HG03521 (cell line): ENCODE measurements around the gene CACNA2D1.
A peak's percentile ranks its signal among the peaks of the same experiment; 100 is the strongest.
"Not testable (repeated sequence)": the region's sequence is repeated elsewhere in the genome, so short reads cannot be mapped to it uniquely, and the experiment has no call there.

Source experiments
- ATAC-seq: cut with Tn5 transposase; IDR thresholded peaks from one replicate; pipeline ENCODE4 v1.9.1; 2021; ENCODE audit warnings: mild to moderate bottlenecking, moderate library complexity; ENCODE audit not compliant: unreplicated experiment

The CACNA2D1 gene

GRCh38 chr7:82054544-82054943 lies 389.0 kb downstream of the CACNA2D1 start:
- ATAC-seq = no peak

- no peak for ATAC-seq
Observed at GRCh38 chr7:82053453-82054032, 390.0 kb downstream of the CACNA2D1 start.

GRCh38 chr7:82051601-82052000 lies 392.0 kb downstream of the CACNA2D1 start:
- no peak for ATAC-seq

DNA sequence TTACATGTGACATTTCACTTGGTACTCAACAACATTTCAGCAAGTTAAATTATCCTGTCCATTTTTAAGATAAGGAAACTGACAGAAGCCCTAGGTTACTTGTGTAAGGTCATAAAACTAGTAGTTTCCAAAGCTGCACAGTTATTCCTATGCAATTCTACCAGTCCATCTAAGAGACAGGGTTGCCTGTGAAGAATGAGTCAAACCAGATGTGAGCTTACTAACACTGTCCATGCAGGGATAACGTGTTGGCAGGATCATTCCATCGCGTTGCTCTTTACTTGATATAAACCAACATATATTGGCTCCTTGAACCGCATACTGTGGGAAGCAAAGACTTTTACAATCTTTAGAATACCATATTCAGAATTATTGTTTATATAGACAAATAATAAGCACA lies 392.8 kb downstream of the CACNA2D1 start:
- ATAC-seq = no peak

GRCh38 chr7:82049891-82050533 lies 393.6 kb downstream of the CACNA2D1 start:
- no peak for ATAC-seq

- no peak for ATAC-seq
Observed at GRCh38 chr7:82049442-82049841, 394.1 kb downstream of the CACNA2D1 start.

GRCh38 chr7:82044497-82045080 lies 399.0 kb downstream of the CACNA2D1 start:
- ATAC-seq = peak; percentile 81

DNA sequence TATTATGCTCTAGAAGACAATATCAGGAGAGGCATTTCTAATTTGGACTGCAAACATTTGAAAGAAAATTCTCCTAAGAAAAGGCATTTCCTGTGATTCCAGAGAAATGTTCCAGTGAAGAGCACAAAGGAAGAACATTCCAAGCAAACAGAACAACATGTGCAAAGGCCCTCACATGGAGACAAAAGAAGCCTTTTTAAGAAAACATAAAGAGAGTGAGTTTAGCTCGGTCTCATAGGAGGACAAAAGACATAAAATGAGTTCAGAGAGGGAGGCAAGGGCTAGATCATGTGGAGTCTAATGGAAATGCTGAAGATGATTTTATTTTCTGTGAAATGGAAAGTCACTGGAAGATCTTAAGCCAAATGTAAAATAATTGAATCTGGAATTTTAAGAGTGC lies 404.0 kb downstream of the CACNA2D1 start:
- ATAC-seq = no peak

DNA sequence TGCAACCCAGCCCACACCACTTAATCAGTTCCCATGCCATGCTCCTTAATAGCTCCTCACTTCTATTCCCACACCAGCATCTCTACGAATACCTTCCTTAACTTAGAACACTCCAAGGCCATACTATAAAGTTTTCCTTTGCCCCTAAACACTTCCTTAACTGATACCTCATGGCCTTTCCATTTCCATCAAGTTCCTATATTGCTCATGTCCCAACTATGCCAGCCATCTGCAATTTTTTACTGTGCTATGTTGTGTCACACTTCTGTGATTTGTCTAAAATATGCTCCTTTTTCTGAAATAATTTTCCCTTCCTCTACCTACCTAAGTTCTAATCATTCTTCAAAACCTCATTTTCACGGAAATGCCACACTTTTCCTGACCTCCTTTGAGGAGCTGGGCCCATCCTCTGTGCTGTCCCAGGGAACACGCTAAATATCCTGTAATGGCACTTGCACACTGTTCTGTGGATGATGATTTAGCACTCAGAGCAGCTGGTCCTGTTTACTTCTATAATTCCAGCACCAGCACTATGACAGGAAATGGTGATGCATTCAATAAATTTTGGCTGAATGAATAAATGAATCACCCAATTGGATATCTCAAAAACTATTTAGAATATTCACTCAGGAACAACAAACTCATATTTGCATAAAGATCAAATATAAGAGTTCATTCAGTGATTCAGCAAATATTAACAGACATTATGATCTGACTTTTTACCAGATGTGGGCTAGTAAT lies 407.3 kb downstream of the CACNA2D1 start:
- no peak for ATAC-seq

DNA sequence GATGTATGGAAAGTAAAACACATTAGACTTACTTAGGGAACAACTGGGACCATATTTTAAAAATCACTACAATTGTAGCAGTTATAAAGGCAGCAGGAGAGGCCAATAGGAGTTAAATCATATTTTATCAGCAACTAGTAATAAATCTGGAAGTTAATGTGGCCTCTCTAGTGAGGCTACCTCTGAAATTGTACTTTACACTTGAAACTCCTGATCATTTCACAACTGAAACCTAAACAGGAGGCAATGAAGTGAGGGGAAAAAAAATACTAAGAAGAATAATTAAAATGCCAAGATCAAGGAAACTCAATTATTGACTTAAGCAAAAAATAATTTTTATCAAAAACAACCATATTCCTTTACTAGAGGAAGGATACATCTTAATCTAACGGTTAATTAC lies 408.1 kb downstream of the CACNA2D1 start:
- ATAC-seq = no peak

DNA sequence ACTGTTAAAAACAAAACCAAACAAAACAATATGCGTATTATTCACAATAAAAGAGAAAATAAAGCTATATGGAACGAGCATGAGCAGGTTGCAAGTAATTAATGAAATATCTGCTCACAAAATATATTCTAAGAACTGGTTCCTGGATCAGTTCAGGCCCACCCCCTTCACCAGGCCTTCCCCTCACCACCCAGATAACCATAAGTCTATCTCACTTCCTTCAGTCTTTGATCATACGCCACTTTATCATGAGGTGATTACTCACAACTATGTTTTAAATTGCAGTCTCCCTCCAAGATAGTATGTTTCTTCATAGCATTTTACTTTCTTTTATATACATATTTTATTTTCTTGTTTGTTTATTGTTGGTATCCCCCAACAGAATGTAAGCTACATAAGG lies 410.7 kb downstream of the CACNA2D1 start:
- ATAC-seq = no peak

GRCh38 chr7:82029236-82029913 lies 414.2 kb downstream of the CACNA2D1 start:
- no peak for ATAC-seq

DNA sequence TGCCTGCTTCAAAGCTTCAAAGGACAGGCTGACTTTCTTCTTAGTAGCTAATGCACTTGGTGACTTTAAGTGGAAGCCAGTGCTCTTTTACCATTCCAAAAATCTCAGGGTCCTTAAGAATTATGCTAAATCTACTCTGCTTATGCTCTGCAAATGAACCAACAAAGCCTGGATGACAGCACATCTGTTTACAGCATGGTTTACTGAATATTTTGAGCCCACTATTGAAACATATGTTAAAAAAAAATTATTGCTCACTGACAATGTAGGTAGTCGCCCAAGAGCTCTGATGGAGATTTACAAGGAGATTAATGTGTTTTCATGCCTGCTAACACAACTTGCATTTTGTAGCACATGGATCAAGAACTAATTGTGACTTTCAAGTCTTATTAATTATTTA lies 415.5 kb downstream of the CACNA2D1 start:
- ATAC-seq = no peak

GRCh38 chr7:82021713-82022112 lies 421.9 kb downstream of the CACNA2D1 start:
- no peak for ATAC-seq

- no peak for ATAC-seq
Observed at GRCh38 chr7:82021036-82021435, 422.5 kb downstream of the CACNA2D1 start.

DNA sequence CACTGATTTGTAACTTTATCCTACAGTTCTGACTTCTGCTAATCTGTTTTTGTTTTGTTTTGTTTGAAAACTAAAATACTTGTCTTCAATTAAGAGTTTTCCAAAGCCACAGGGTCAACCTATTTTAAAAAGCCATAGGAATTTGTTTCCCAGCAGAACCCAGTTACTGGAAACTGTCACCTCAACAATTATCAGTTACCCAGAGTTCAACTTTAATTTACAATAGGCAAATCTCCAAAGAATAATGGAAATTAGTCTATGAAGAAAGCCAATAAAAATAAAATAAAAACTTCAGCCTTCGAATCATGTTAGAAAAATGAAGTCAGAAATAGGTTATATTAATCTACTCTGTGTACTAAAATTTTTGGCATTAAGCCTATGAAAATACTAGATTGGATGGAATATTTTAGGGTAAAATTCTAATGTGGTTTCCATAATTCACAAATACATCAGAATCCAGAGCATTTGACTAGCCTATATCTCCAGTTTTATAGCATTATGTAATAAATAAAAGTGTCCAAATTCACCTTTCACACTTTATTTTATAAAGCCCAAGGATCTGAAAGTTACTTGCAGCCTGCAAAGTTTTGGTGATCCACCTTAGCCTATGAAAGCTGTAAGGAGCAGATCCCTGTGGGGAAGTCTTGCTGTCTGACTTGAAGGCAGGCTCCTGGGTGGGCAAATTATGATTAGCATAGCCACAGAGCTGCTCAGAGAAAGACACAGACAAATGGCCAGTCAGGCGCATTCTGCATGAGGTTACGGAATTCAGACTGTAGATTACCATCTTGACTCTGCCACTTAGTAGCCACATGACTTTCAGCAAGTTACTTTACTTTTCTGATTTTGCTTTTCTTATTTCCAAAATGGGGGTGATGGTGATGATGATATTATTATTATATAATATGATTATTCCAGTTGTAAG lies 423.8 kb downstream of the CACNA2D1 start:
- ATAC-seq = no peak

DNA sequence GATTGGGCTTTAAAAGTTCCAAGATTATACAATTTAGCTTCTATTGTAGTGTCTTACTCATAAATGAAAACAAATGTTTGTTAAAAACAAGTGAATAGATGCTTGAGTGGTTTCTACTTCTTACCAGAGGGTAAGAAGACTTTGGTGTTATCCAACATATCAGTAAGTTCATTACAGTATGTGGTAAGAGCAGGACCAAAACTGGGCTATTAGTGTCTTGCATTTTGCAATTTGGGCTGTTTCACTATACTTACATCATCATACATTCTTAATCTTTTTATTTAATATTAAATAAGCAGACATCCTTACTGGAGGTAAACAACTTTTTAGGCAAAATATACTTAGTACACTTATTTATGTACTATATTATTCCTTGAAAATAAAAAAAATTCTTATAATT lies 425.4 kb downstream of the CACNA2D1 start:
- ATAC-seq = no peak

DNA sequence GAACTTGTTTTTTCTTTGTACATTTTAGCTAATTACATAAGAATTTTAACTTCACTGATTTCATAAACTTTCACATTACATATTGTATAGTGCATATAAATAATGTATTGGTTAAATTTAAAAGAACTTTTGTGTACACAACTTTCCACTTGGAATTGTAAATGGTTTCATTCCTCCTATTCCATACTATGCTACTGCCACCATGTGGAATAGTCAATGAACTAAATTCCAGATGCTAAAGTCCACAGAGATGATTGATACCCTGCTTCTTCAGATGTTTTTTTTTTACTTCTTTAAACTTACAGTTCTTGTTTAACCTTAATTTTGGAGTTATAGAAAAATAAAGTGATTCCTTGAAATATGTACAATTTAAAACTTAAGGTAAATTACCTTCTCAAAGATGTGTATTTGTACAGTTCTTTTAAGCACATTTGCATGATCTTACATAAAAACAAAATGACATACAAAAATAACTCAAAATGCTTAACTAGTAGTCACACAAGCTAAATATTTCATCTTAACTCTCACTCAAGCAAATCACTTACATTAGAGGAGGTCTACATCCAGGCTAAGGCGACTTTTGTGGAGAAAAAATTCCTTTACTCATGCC lies 426.1 kb downstream of the CACNA2D1 start:
- ATAC-seq = no peak

- no peak for ATAC-seq
Observed at GRCh38 chr7:82015751-82016150, 427.8 kb downstream of the CACNA2D1 start.

DNA sequence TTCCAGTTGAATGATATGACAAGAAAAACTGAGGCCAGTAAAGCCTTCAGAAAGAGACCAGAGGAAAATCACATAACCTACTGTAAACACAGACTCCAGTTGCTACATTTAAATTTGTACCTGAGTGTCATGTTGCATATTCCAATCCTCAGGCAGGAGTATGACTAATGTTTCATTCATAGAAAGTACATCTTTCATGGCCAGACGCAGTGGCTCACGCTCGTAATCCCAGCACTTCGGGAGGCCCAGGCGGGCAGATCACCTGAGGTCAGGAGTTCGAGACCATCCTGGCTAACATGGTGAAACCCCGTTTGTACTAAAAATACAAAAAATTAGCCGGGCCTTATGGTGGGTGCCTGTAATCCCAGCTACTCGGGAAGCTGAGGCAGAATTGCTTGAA lies 429.0 kb downstream of the CACNA2D1 start:
- ATAC-seq = not testable (repeated sequence)
